ENCODE data around the gene ZFP36L2. TPM values are rescaled to one million over a fixed set of nuclear protein-coding genes. Genes with fewer than 3 reads are reported as not detected.

The ZFP36L2 gene
- total and polyA plus RNA-seq, 9 of the 15 experiments (the other 6 are each of a cell fraction or from before 2014, with no cell fraction given) = 4.1 to 60.6 (median 20.3) TPM

GRCh38 chr2:43218702-43219382, 7.6 kb downstream of the ZFP36L2 start (continued):
- TF ChIP-seq SAP30 (IDR thresholded peaks at IDR 0.05; ENCODE audit: borderline replicate concordance, insufficient read depth, low read depth, low read length, poor library complexity, severe bottlenecking) = peak; percentile 24

GRCh38 chr2:43218155-43218701, 8.2 kb downstream of the ZFP36L2 start:
- in situ Hi-C loops (cut with MboI) = no loop called here
- POLR2A ChIA-PET = interaction anchor here (0.5 to 1.8 kb wide), 5 partner anchors 9 to 44 kb away, joined by 3 to 9 read pairs (median 4); partner anchors contain the start of gene ZFP36L2

More at GRCh38 chr2:43218155-43218701, 8.2 kb downstream of the ZFP36L2 start:
- intact Hi-C loops (cut with micrococcal nuclease) = no loop called here
- H4K20me1 ChIP-seq (replicated peaks; ENCODE audit: control insufficient read depth, insufficient read depth, low read length) = no peaks in the 10 kb centered on the region
- no peaks in the 10 kb centered on the region for H3K9me1 ChIP-seq (ENCODE audit: control insufficient read depth, insufficient read depth, low read length)
- ATAC-seq (no peak), DNase-seq (ENCODE audit: extremely low read depth in 1 of 4, low spot score in 3 of 4) (no peak), FAIRE-seq (no peak)
- peaks cover 42% of the 10 kb centered on the region for H3K79me2 ChIP-seq (ENCODE audit: control insufficient read depth, insufficient read depth, low read length)
- TF ChIP-seq MTA3 (IDR thresholded peaks at IDR 0.05; ENCODE audit: borderline replicate concordance) = no peak
- TF ChIP-seq FOXA1 (IDR thresholded peaks at IDR 0.05; ENCODE audit: borderline replicate concordance) = no peak
- CTCF ChIA-PET (ENCODE audit: low intra/inter-chr PET ratio) = no interaction called here
- H3K27ac ChIP-seq (ENCODE audit: extremely low read depth, low read depth, low read length) = peak overlapping the region; percentile 86; the same call in 2 of the 3 replicates
- H3K4me1 ChIP-seq (replicated peaks in 1 of 2; ENCODE audit: control insufficient read depth in 2 of 2, insufficient read depth in 2 of 2, low read length in 2 of 2) = peaks cover 19 to 41% of the 10 kb centered on the region in 2 experiments; a peak in 4 of 5 replicates
- peak overlapping the region; percentile 50 to 91 for H3K9ac ChIP-seq (ENCODE audit: insufficient read depth in 1 of 2, low read depth in 2 of 2, low read length in 2 of 2)
- H3K36me3 ChIP-seq (ENCODE audit: control insufficient read depth, insufficient read depth, low read length) = peaks cover 12% of the 10 kb centered on the region
- BruUV-seq (replicated peaks) = no TSS peak
- H3K9me3 ChIP-seq (replicated peaks; ENCODE audit: control insufficient read depth, insufficient read depth, low read depth, low read length) = no peaks in the 10 kb centered on the region
- H2AFZ ChIP-seq (ENCODE audit: low read depth, low read length) = peak overlapping the region; percentile 91
- no peak overlapping the region for H3K4me3 ChIP-seq
- H3K27me3 ChIP-seq (ENCODE audit: control insufficient read depth in 2 of 2, insufficient read depth in 2 of 2, low read length in 2 of 2) = no peaks in the 10 kb centered on the region
- 63% methylated on average over 13 of the region's 13 CpGs for WGBS (ENCODE audit: insufficient coverage, low coverage, missing lambda C conversion rate)
- peak overlapping the region; percentile 90 for H3K4me2 ChIP-seq (ENCODE audit: insufficient read depth, low read length)

Measured in K562 (cell line).